Measurements from ENCODE around the gene CEP290. TPM values are rescaled to one million over a fixed set of nuclear protein-coding genes. Genes with fewer than 3 reads are reported as not detected.
"Not testable (repeated sequence)": the region's sequence is repeated elsewhere in the genome, so short reads cannot be mapped to it uniquely, and the experiment has no call there.

The CEP290 gene
- total and polyA plus RNA-seq, 2 donors = 9.2 to 13.8 TPM

- no peak overlapping the region for H3K27ac ChIP-seq (ENCODE audit: low read depth in 1 of 2, low read length in 1 of 2)
- 61% methylated on average over 5 of the region's 5 CpGs for WGBS
These were observed 105.4 kb downstream of the CEP290 start for GRCh38 chr12:88036353-88036965.

GRCh38 chr12:88035907-88036289 lies 106.0 kb downstream of the CEP290 start:
- DNase-seq (ENCODE audit: low read depth in 6 of 9, low spot score in 9 of 9) = no peak
- Histone ChIP-seq H3K9me3 (ENCODE audit: control insufficient read depth in 2 of 2, insufficient read depth in 1 of 2, low read length in 1 of 2) (peaks cover 0 to 4% of the 10 kb centered on the region in 2 donors), H3K36me3 (ENCODE audit: control insufficient read depth in 2 of 2, insufficient read depth in 2 of 2, low read length in 1 of 2) (no peaks in the 10 kb centered on the region), H3K27ac (ENCODE audit: low read depth in 1 of 2, low read length in 1 of 2) (no peak overlapping the region), H3K27me3 (ENCODE audit: control insufficient read depth in 2 of 2, insufficient read depth in 1 of 2, low read length in 1 of 2) (no peaks in the 10 kb centered on the region), H3K4me3 (ENCODE audit: low read length in 2 of 2) (peak overlapping the region; percentile 66 to 87), H3K4me1 (ENCODE audit: control insufficient read depth in 2 of 2, insufficient read depth in 2 of 2, low read length in 2 of 2) (peaks cover 9 to 18% of the 10 kb centered on the region in 2 donors)
- WGBS = 12% methylated on average over 5 of the region's 5 CpGs

More at GRCh38 chr12:88036353-88036965, 105.4 kb downstream of the CEP290 start:
- Histone ChIP-seq H3K4me3 (ENCODE audit: low read length in 2 of 2) (peak overlapping the region; percentile 66 to 87), H3K4me1 (ENCODE audit: control insufficient read depth in 2 of 2, insufficient read depth in 2 of 2, low read length in 2 of 2) (peaks cover 9 to 18% of the 10 kb centered on the region in 2 donors), H3K27me3 (ENCODE audit: control insufficient read depth in 2 of 2, insufficient read depth in 1 of 2, low read length in 1 of 2) (no peaks in the 10 kb centered on the region), H3K36me3 (ENCODE audit: control insufficient read depth in 2 of 2, insufficient read depth in 2 of 2, low read length in 1 of 2) (no peaks in the 10 kb centered on the region), H3K9me3 (ENCODE audit: control insufficient read depth in 2 of 2, insufficient read depth in 1 of 2, low read length in 1 of 2) (no peaks in the 10 kb centered on the region)
- DNase-seq (ENCODE audit: low read depth in 6 of 9, low spot score in 9 of 9) = peak in 1 of 9 donors; percentile 6

GRCh38 chr12:88035271-88035906 lies 106.5 kb downstream of the CEP290 start:
- Histone ChIP-seq H3K36me3 (ENCODE audit: control insufficient read depth in 2 of 2, insufficient read depth in 2 of 2, low read length in 1 of 2) (no peaks in the 10 kb centered on the region), H3K27me3 (ENCODE audit: control insufficient read depth in 2 of 2, insufficient read depth in 1 of 2, low read length in 1 of 2) (no peaks in the 10 kb centered on the region), H3K27ac (ENCODE audit: low read depth in 1 of 2, low read length in 1 of 2) (peak overlapping the region; percentile 55 to 90), H3K4me1 (ENCODE audit: control insufficient read depth in 2 of 2, insufficient read depth in 2 of 2, low read length in 2 of 2) (peaks cover 9 to 18% of the 10 kb centered on the region in 2 donors), H3K4me3 (ENCODE audit: low read length in 2 of 2) (peak overlapping the region; percentile 66 to 87), H3K9me3 (ENCODE audit: control insufficient read depth in 2 of 2, insufficient read depth in 1 of 2, low read length in 1 of 2) (peaks cover 0 to 6% of the 10 kb centered on the region in 2 donors)
- peak; percentile 61 to 91 (median 80) for DNase-seq (ENCODE audit: low read depth in 6 of 9, low spot score in 9 of 9)
- under 1% methylated on average over 54 of the region's 54 CpGs for WGBS

- peaks cover 6 to 13% of the 10 kb centered on the region in 2 donors for H3K4me1 ChIP-seq (ENCODE audit: control insufficient read depth in 2 of 2, insufficient read depth in 2 of 2, low read length in 2 of 2)
- H3K9me3 ChIP-seq (ENCODE audit: control insufficient read depth in 2 of 2, insufficient read depth in 1 of 2, low read length in 1 of 2); H3K36me3 ChIP-seq (ENCODE audit: control insufficient read depth in 2 of 2, insufficient read depth in 2 of 2, low read length in 1 of 2); DNase-seq (ENCODE audit: low read depth in 6 of 9, low spot score in 9 of 9); H3K4me3 ChIP-seq (ENCODE audit: low read length in 2 of 2); H3K27me3 ChIP-seq (ENCODE audit: control insufficient read depth in 2 of 2, insufficient read depth in 1 of 2, low read length in 1 of 2); H3K27ac ChIP-seq (ENCODE audit: low read depth in 1 of 2, low read length in 1 of 2): not testable (repeated sequence)
- WGBS = 97% methylated on average over 3 of the region's 3 CpGs
These were observed 110.7 kb downstream of the CEP290 start for GRCh38 chr12:88031161-88031560.

- no peaks in the 10 kb centered on the region for H3K27me3 ChIP-seq (ENCODE audit: control insufficient read depth in 2 of 2, insufficient read depth in 1 of 2, low read length in 1 of 2)
- peaks cover 0 to 3% of the 10 kb centered on the region in 2 donors for H3K4me1 ChIP-seq (ENCODE audit: control insufficient read depth in 2 of 2, insufficient read depth in 2 of 2, low read length in 2 of 2)
- H3K4me3 ChIP-seq (ENCODE audit: low read length in 2 of 2) = no peak within 1 kb of the TSS
- H3K36me3 ChIP-seq (ENCODE audit: control insufficient read depth in 2 of 2, insufficient read depth in 2 of 2, low read length in 1 of 2) = no peaks in the 10 kb centered on the region
- 63% methylated on average over 3 of the region's 3 CpGs for WGBS
- DNase-seq (ENCODE audit: low read depth in 6 of 9, low spot score in 9 of 9) = no peak
- peaks cover 0 to 6% of the 10 kb centered on the region in 2 donors for H3K9me3 ChIP-seq (ENCODE audit: control insufficient read depth in 2 of 2, insufficient read depth in 1 of 2, low read length in 1 of 2)
- no peak within 1 kb of the TSS for H3K27ac ChIP-seq (ENCODE audit: low read depth in 1 of 2, low read length in 1 of 2)
These were observed 112.7 kb downstream of the CEP290 start, which contains the start of gene C12orf50 for GRCh38 chr12:88029093-88029665. C12orf50 (minus strand) TSS chr12:88029401; CDS start chr12:88026962, 2,439 bp downstream.

GRCh38 chr12:88026196-88026595 lies 115.7 kb downstream of the CEP290 start:
- WGBS = 92% methylated on average over 1 of the region's 1 CpG
- H3K4me1 ChIP-seq (ENCODE audit: control insufficient read depth in 2 of 2, insufficient read depth in 2 of 2, low read length in 2 of 2) = no peaks in the 10 kb centered on the region
- H3K27ac ChIP-seq (ENCODE audit: low read depth in 1 of 2, low read length in 1 of 2) = no peak overlapping the region
- no peaks in the 10 kb centered on the region for H3K36me3 ChIP-seq (ENCODE audit: control insufficient read depth in 2 of 2, insufficient read depth in 2 of 2, low read length in 1 of 2)
- H3K27me3 ChIP-seq (ENCODE audit: control insufficient read depth in 2 of 2, insufficient read depth in 1 of 2, low read length in 1 of 2) = no peaks in the 10 kb centered on the region
- peaks cover 0 to 5% of the 10 kb centered on the region in 2 donors for H3K9me3 ChIP-seq (ENCODE audit: control insufficient read depth in 2 of 2, insufficient read depth in 1 of 2, low read length in 1 of 2)
- DNase-seq (ENCODE audit: low read depth in 6 of 9, low spot score in 9 of 9) = no peak
- H3K4me3 ChIP-seq (ENCODE audit: low read length in 2 of 2) = no peak overlapping the region

- Histone ChIP-seq H3K36me3 (ENCODE audit: control insufficient read depth in 2 of 2, insufficient read depth in 2 of 2, low read length in 1 of 2) (no peaks in the 10 kb centered on the region), H3K4me1 (ENCODE audit: control insufficient read depth in 2 of 2, insufficient read depth in 2 of 2, low read length in 2 of 2) (no peaks in the 10 kb centered on the region), H3K27me3 (ENCODE audit: control insufficient read depth in 2 of 2, insufficient read depth in 1 of 2, low read length in 1 of 2) (no peaks in the 10 kb centered on the region), H3K4me3 (ENCODE audit: low read length in 2 of 2) (no peak overlapping the region), H3K9me3 (ENCODE audit: control insufficient read depth in 2 of 2, insufficient read depth in 1 of 2, low read length in 1 of 2) (peaks cover 0 to 9% of the 10 kb centered on the region in 2 donors), H3K27ac (ENCODE audit: low read depth in 1 of 2, low read length in 1 of 2) (no peak overlapping the region)
- DNase-seq (ENCODE audit: low read depth in 6 of 9, low spot score in 9 of 9) = no peak
- WGBS = 86% methylated on average over 3 of the region's 3 CpGs
These were observed 123.9 kb downstream of the CEP290 start for GRCh38 chr12:88017964-88018363.

GRCh38 chr12:88015825-88016224 lies 126.1 kb downstream of the CEP290 start:
- no peaks in the 10 kb centered on the region for H3K36me3 ChIP-seq (ENCODE audit: control insufficient read depth in 2 of 2, insufficient read depth in 2 of 2, low read length in 1 of 2)
- no peaks in the 10 kb centered on the region for H3K27me3 ChIP-seq (ENCODE audit: control insufficient read depth in 2 of 2, insufficient read depth in 1 of 2, low read length in 1 of 2)
- no peak overlapping the region for H3K27ac ChIP-seq (ENCODE audit: low read depth in 1 of 2, low read length in 1 of 2)
- no peak for DNase-seq (ENCODE audit: low read depth in 6 of 9, low spot score in 9 of 9)
- no peak overlapping the region for H3K4me3 ChIP-seq (ENCODE audit: low read length in 2 of 2)
- H3K9me3 ChIP-seq (ENCODE audit: control insufficient read depth in 2 of 2, insufficient read depth in 1 of 2, low read length in 1 of 2) = peaks cover 0 to 9% of the 10 kb centered on the region in 2 donors
- H3K4me1 ChIP-seq (ENCODE audit: control insufficient read depth in 2 of 2, insufficient read depth in 2 of 2, low read length in 2 of 2) = no peaks in the 10 kb centered on the region
- WGBS = 77% methylated on average over 1 of the region's 1 CpG

- Histone ChIP-seq H3K36me3 (ENCODE audit: control insufficient read depth in 2 of 2, insufficient read depth in 2 of 2, low read length in 1 of 2) (no peaks in the 10 kb centered on the region), H3K9me3 (ENCODE audit: control insufficient read depth in 2 of 2, insufficient read depth in 1 of 2, low read length in 1 of 2) (no peaks in the 10 kb centered on the region), H3K27ac (ENCODE audit: low read depth in 1 of 2, low read length in 1 of 2) (no peak overlapping the region), H3K27me3 (ENCODE audit: control insufficient read depth in 2 of 2, insufficient read depth in 1 of 2, low read length in 1 of 2) (no peaks in the 10 kb centered on the region), H3K4me1 (ENCODE audit: control insufficient read depth in 2 of 2, insufficient read depth in 2 of 2, low read length in 2 of 2) (no peaks in the 10 kb centered on the region), H3K4me3 (ENCODE audit: low read length in 2 of 2) (no peak overlapping the region)
- WGBS = 91% methylated on average over 5 of the region's 5 CpGs
- DNase-seq (ENCODE audit: low read depth in 6 of 9, low spot score in 9 of 9) = no peak
These were observed 130.1 kb downstream of the CEP290 start for GRCh38 chr12:88011755-88012154.
